ENCODE measurements around the gene SCYGR6. TPM values are rescaled to one million over a fixed set of nuclear protein-coding genes. Genes with fewer than 3 reads are reported as not detected.
A peak's percentile ranks its signal among the peaks of the same experiment; 100 is the strongest.

The SCYGR6 gene
- total and polyA plus RNA-seq, 2 donors from 2014 or later = not detected

- FAIRE-seq (peak; percentile 32), DNase-seq (peak; percentile 77 to 93 (median 83))
- H3K9me3 ChIP-seq (ENCODE audit: control insufficient read depth in 2 of 3, insufficient read depth in 1 of 3, low read length in 3 of 3) = no peaks in the 10 kb centered on the region
- TF ChIP-seq CTCF (IDR thresholded peaks at IDR 0.05; ENCODE audit: borderline replicate concordance, extremely low read depth, insufficient read depth) = no peak
- H3K9ac ChIP-seq (ENCODE audit: low read length in 3 of 3) = peak within 1 kb of the TSS in 1 of 3 donors; percentile 61
- peak within 1 kb of the TSS; percentile 45 to 78 (median 64) for H3K4me3 ChIP-seq (ENCODE audit: low read length in 3 of 3)
- intact Hi-C loops (cut with DNase I) = no loop called here
- H3K36me3 ChIP-seq (ENCODE audit: control insufficient read depth in 2 of 3, insufficient read depth in 3 of 3, low read length in 3 of 3) = no peaks in the 10 kb centered on the region
- H3K27ac ChIP-seq (ENCODE audit: low read depth in 2 of 2, low read length in 2 of 2) = peak within 1 kb of the TSS; percentile 41 to 74
- no peaks in the 10 kb centered on the region for H3K4me1 ChIP-seq (ENCODE audit: control insufficient read depth in 2 of 3, insufficient read depth in 2 of 3, low read depth in 1 of 3, low read length in 3 of 3)
- H3K27me3 ChIP-seq (ENCODE audit: control insufficient read depth, insufficient read depth, low read length) = no peaks in the 10 kb centered on the region
These were observed 6.6 kb downstream of the SCYGR6 start, which contains the start of gene SLC19A3 for GRCh38 chr2:227717687-227718567. TSS of gene SLC19A3 (minus strand) at chr2:227718028. CDS start at chr2:227702318, 15,710 bp downstream.

DNA sequence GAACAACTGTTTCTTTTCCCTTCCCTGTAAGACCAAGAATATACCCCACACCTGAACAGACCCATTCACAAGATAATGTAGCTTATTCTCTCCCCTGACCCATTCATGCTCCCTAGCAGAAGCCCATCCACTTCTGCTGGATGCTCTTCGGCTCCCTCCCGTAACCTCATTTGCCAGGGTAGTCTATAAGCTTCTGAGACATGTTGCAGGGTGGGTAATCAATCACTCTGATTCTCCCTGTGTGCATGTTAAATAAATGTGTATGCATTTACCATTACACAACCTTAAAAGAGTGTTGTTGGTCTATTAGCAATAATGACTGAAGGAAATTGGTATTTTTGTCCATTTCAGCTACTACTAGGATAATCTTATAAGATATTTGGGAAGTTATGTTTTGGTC is 8.1 kb downstream of the SCYGR6 start:
- no peak for FAIRE-seq
- no peak overlapping the region for H3K9ac ChIP-seq (ENCODE audit: low read length in 3 of 3)
- intact Hi-C loops (cut with DNase I) = no loop called here
- no peak for TF ChIP-seq CTCF (IDR thresholded peaks at IDR 0.05; ENCODE audit: borderline replicate concordance, extremely low read depth, insufficient read depth)
- H3K4me1 ChIP-seq (ENCODE audit: control insufficient read depth in 2 of 3, insufficient read depth in 2 of 3, low read depth in 1 of 3, low read length in 3 of 3) = no peaks in the 10 kb centered on the region
- DNase-seq = no peak
- no peak overlapping the region for H3K4me3 ChIP-seq (ENCODE audit: low read length in 3 of 3)
- no peak overlapping the region for H3K27ac ChIP-seq (ENCODE audit: low read depth in 2 of 2, low read length in 2 of 2)
- H3K27me3 ChIP-seq (ENCODE audit: control insufficient read depth, insufficient read depth, low read length) = no peaks in the 10 kb centered on the region
- no peaks in the 10 kb centered on the region for H3K9me3 ChIP-seq (ENCODE audit: control insufficient read depth in 2 of 3, insufficient read depth in 1 of 3, low read length in 3 of 3)
- H3K36me3 ChIP-seq (ENCODE audit: control insufficient read depth in 2 of 3, insufficient read depth in 3 of 3, low read length in 3 of 3) = no peaks in the 10 kb centered on the region

DNA sequence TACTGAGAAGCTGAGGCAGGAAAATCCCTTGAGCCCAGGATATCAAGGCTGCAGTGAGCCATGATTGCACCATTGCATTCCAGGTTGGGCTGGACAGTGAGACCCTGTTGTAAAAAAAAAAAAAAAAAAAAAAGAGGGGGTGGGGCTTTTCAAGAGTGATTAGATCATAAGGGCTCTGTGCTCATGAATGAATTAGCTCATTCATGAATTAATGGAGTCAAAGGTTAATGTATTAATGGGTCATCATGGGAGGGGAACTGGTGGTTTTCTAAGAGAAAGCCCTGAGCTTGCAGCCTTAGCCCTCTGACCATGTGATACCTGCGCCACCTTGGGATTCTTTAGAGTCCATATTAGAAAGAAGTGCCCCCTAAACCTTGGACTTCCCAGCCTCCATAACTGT is 11.3 kb downstream of the SCYGR6 start:
- no peak for TF ChIP-seq CTCF (IDR thresholded peaks at IDR 0.05; ENCODE audit: borderline replicate concordance, extremely low read depth, insufficient read depth)
- Histone ChIP-seq H3K9me3 (ENCODE audit: control insufficient read depth in 2 of 3, insufficient read depth in 1 of 3, low read length in 3 of 3) (no peaks in the 10 kb centered on the region), H3K4me3 (ENCODE audit: low read length in 3 of 3) (no peak overlapping the region), H3K36me3 (ENCODE audit: control insufficient read depth in 2 of 3, insufficient read depth in 3 of 3, low read length in 3 of 3) (no peaks in the 10 kb centered on the region), H3K9ac (ENCODE audit: low read length in 3 of 3) (no peak overlapping the region), H3K27ac (ENCODE audit: low read depth in 2 of 2, low read length in 2 of 2) (no peak overlapping the region), H3K4me1 (ENCODE audit: control insufficient read depth in 2 of 3, insufficient read depth in 2 of 3, low read depth in 1 of 3, low read length in 3 of 3) (no peaks in the 10 kb centered on the region), H3K27me3 (ENCODE audit: control insufficient read depth, insufficient read depth, low read length) (no peaks in the 10 kb centered on the region)
- intact Hi-C loops (cut with DNase I) = no loop called here
- DNase-seq = no peak
- FAIRE-seq = no peak

All from kidney (tissue), 14 donors.